B cell (primary cell): Measurements from ENCODE around the gene DNAJC11.
A peak's percentile ranks its signal among the peaks of the same experiment; 100 is the strongest.

Experiments
- CTCF ChIP-seq: fragments of 200-600 bp; IDR thresholded peaks from one replicate; pipeline ENCODE4 v1.8.0; 2022; ENCODE audit warnings: antibody characterized with exemption, mild to moderate bottlenecking
- EZH2 ChIP-seq: IDR thresholded peaks from 2 replicates; pipeline ENCODE4 v1.6.1; 2012; ENCODE audit warnings: borderline replicate concordance, low read depth, mild to moderate bottlenecking, moderate library complexity, low read length; ENCODE audit not compliant: insufficient read depth, poor library complexity, severe bottlenecking

- TF ChIP-seq CTCF (peak; percentile 30), EZH2 (no peak)
Measured at GRCh38 chr1:6634371-6635052, 67.1 kb downstream of the DNAJC11 start.
